ENCODE data around the gene GRIK2. TPM values are rescaled to one million over a fixed set of nuclear protein-coding genes. Genes with fewer than 3 reads are reported as not detected.

GRIK2 gene
- total and polyA plus RNA-seq, 7 donors, result 0.03 to 2.9 (median 0.53) TPM; not detected in 1

- no peaks in the 10 kb centered on the region for H3K4me1 ChIP-seq
- WGBS, 3 donors, result 68 to 77% (median 76%) methylated on average over 1 of the region's 1 CpG
- intact Hi-C loops (cut with DNase I), result no loop called here
- no peaks in the 10 kb centered on the region for H3K27me3 ChIP-seq (ENCODE audit: insufficient read depth in 3 of 3, low read length in 2 of 3)
- DNase-seq (no peak), ATAC-seq (no peak)
- no peak for TF ChIP-seq CTCF (IDR thresholded peaks at IDR 0.05)
- no peak overlapping the region for H3K4me3 ChIP-seq
- H3K36me3 ChIP-seq (ENCODE audit: insufficient read depth in 1 of 2, low read depth in 1 of 2), result no peaks in the 10 kb centered on the region
- no peaks in the 10 kb centered on the region for H3K9me3 ChIP-seq
- H3K27ac ChIP-seq, result no peak overlapping the region
Measured at GRCh38 chr6:101711518-101711917, 318.0 kb downstream of the GRIK2 start.

GRCh38 chr6:101716387-101716786 lies 322.9 kb downstream of the GRIK2 start:
- 83 to 88% (median 86%) methylated on average over 1 of the region's 1 CpG for WGBS, 3 donors
- intact Hi-C loops (cut with DNase I), result no loop called here

GRCh38 chr6:101716810-101717209 lies 323.3 kb downstream of the GRIK2 start:
- intact Hi-C loops (cut with DNase I), result no loop called here
- Histone ChIP-seq H3K4me3 (no peak overlapping the region), H3K9me3 (no peaks in the 10 kb centered on the region), H3K36me3 (ENCODE audit: insufficient read depth in 1 of 2, low read depth in 1 of 2) (no peaks in the 10 kb centered on the region), H3K4me1 (no peaks in the 10 kb centered on the region), H3K27ac (no peak overlapping the region), H3K27me3 (ENCODE audit: insufficient read depth in 3 of 3, low read length in 2 of 3) (no peaks in the 10 kb centered on the region)
- TF ChIP-seq CTCF (IDR thresholded peaks at IDR 0.05), result no peak
- ATAC-seq (no peak), DNase-seq (no peak)

More at GRCh38 chr6:101716387-101716786, 322.9 kb downstream of the GRIK2 start:
- H3K4me1 ChIP-seq, result no peaks in the 10 kb centered on the region
- H3K4me3 ChIP-seq, result no peak overlapping the region
- ATAC-seq (no peak), DNase-seq (no peak)
- H3K27me3 ChIP-seq (ENCODE audit: insufficient read depth in 3 of 3, low read length in 2 of 3), result no peaks in the 10 kb centered on the region
- no peak for TF ChIP-seq CTCF (IDR thresholded peaks at IDR 0.05)
- no peaks in the 10 kb centered on the region for H3K9me3 ChIP-seq
- no peaks in the 10 kb centered on the region for H3K36me3 ChIP-seq (ENCODE audit: insufficient read depth in 1 of 2, low read depth in 1 of 2)
- H3K27ac ChIP-seq, result no peak overlapping the region

GRCh38 chr6:101719521-101719920 lies 326.0 kb downstream of the GRIK2 start:
- no peaks in the 10 kb centered on the region for H3K36me3 ChIP-seq (ENCODE audit: insufficient read depth in 1 of 2, low read depth in 1 of 2)
- intact Hi-C loops (cut with DNase I), result no loop called here
- no peaks in the 10 kb centered on the region for H3K27me3 ChIP-seq (ENCODE audit: insufficient read depth in 3 of 3, low read length in 2 of 3)
- no peaks in the 10 kb centered on the region for H3K9me3 ChIP-seq
- no peaks in the 10 kb centered on the region for H3K4me1 ChIP-seq
- no peak for TF ChIP-seq CTCF (IDR thresholded peaks at IDR 0.05)
- ATAC-seq (no peak), DNase-seq (no peak)
- WGBS, 3 donors, result 38 to 45% (median 40%) methylated on average over 1 of the region's 1 CpG
- H3K4me3 ChIP-seq, result no peak overlapping the region
- H3K27ac ChIP-seq, result no peak overlapping the region

GRCh38 chr6:101722471-101722870 lies 329.0 kb downstream of the GRIK2 start:
- DNase-seq (no peak), ATAC-seq (no peak)
- Histone ChIP-seq H3K36me3 (ENCODE audit: insufficient read depth in 1 of 2, low read depth in 1 of 2) (no peaks in the 10 kb centered on the region), H3K27ac (no peak overlapping the region), H3K9me3 (no peaks in the 10 kb centered on the region), H3K27me3 (ENCODE audit: insufficient read depth in 3 of 3, low read length in 2 of 3) (no peaks in the 10 kb centered on the region), H3K4me3 (no peak overlapping the region), H3K4me1 (no peaks in the 10 kb centered on the region)
- intact Hi-C loops (cut with DNase I), result no loop called here
- 95 to 98% (median 98%) methylated on average over 1 of the region's 1 CpG for WGBS, 3 donors
- no peak for TF ChIP-seq CTCF (IDR thresholded peaks at IDR 0.05)

Data from psoas muscle (tissue), 8 donors.